Epithelial cell of esophagus (primary cell): ENCODE results near the gene WDR46.
A peak's percentile ranks its signal among the peaks of the same experiment; 100 is the strongest.

Experiments
- DNase-seq: peaks from one replicate; pipeline ENCODE4 v3.0.0; 2010; ENCODE audit warnings: low read depth
- H3K4me3 ChIP-seq: 2 replicates; pipeline ENCODE4 v1.5.1; 2011; ENCODE audit warnings: mild to moderate bottlenecking, low read length, control low read depth
- CTCF ChIP-seq: IDR thresholded peaks from 2 replicates; pipeline ENCODE4 v1.5.1; 2011; ENCODE audit warnings: low read depth, mild to moderate bottlenecking, low read length, control low read depth, inconsistent platforms; ENCODE audit not compliant: insufficient read depth; ENCODE audit errors: missing control alignments

The WDR46 gene

GRCh38 chr6:33324125-33324524 lies 35.1 kb upstream of the WDR46 start:
- no peak for TF ChIP-seq CTCF
- DNase-seq: no peak
- peak overlapping the region; percentile 91 for H3K4me3 ChIP-seq

- peak overlapping the region; percentile 91 for H3K4me3 ChIP-seq
- DNase-seq: no peak
- no peak for TF ChIP-seq CTCF
Observed at GRCh38 chr6:33323623-33323948, 34.5 kb upstream of the WDR46 start.

- no peak for DNase-seq
- H3K4me3 ChIP-seq: no peak overlapping the region
- no peak for TF ChIP-seq CTCF
Observed at GRCh38 chr6:33321227-33321626, 32.2 kb upstream of the WDR46 start.

GRCh38 chr6:33320315-33321181 lies 31.5 kb upstream of the WDR46 start:
- no peak overlapping the region for H3K4me3 ChIP-seq
- no peak for TF ChIP-seq CTCF
- DNase-seq: peak; percentile 92

GRCh38 chr6:33319939-33320314 lies 30.9 kb upstream of the WDR46 start:
- no peak for DNase-seq
- TF ChIP-seq CTCF: no peak
- H3K4me3 ChIP-seq: no peak overlapping the region

GRCh38 chr6:33318426-33319073 lies 29.5 kb upstream of the WDR46 start:
- no peak for TF ChIP-seq CTCF
- peak overlapping the region; percentile 68 for H3K4me3 ChIP-seq

More at GRCh38 chr6:33318426-33319073, 29.5 kb upstream of the WDR46 start:
- DNase-seq: no peak
